Fibroblast of lung (primary cell): ENCODE data around the gene IFITM5. TPM values are rescaled to one million over a fixed set of nuclear protein-coding genes. Genes with fewer than 3 reads are reported as not detected.

ENCODE experiments used
- DNase-seq, 2 donors: peaks; one replicate each; pipeline versions ENCODE4 v3.0.0 to v3.0.0-alpha.2; 2010; ENCODE audit warnings: low read depth in 2 of 2
- H2AFZ ChIP-seq: 2 replicates; pipeline ENCODE4 v1.5.1; 2012; ENCODE audit warnings: low read length, control low read depth, inconsistent platforms
- H3K27ac ChIP-seq: 2 replicates; pipeline ENCODE4 v1.5.1; 2011; ENCODE audit warnings: low read length, control low read depth; ENCODE audit not compliant: insufficient read depth
- H3K27me3 ChIP-seq: 2 replicates; pipeline ENCODE4 v1.5.1; 2011; ENCODE audit warnings: mild to moderate bottlenecking, low read length; ENCODE audit not compliant: control insufficient read depth, insufficient read depth
- H3K36me3 ChIP-seq: 2 replicates; pipeline ENCODE4 v1.5.1; 2011; ENCODE audit warnings: low read length; ENCODE audit not compliant: control insufficient read depth, insufficient read depth
- H3K4me1 ChIP-seq: 2 replicates; pipeline ENCODE4 v1.5.1; 2011; ENCODE audit warnings: low read length; ENCODE audit not compliant: control insufficient read depth, insufficient read depth; ENCODE audit errors: extremely low read depth
- H3K4me2 ChIP-seq: 2 replicates; pipeline ENCODE4 v1.5.1; 2011; ENCODE audit warnings: low read length, control low read depth; ENCODE audit not compliant: insufficient read depth; ENCODE audit errors: extremely low read depth
- H3K4me3 ChIP-seq, 4 experiments: fragments of 200-600 bp in 1 of 4; sonication (generic) in 1 of 4; replicated peaks in 1 of 4; 2 replicates each; pipeline ENCODE4 v1.5.1; 2011 to 2016; ENCODE audit warnings: low read length in 4 of 4, low read depth in 3 of 4, mild to moderate bottlenecking in 3 of 4, control low read depth in 2 of 4, inconsistent platforms in 1 of 4, mixed read lengths in 1 of 4; ENCODE audit not compliant: insufficient read depth in 1 of 4; ENCODE audit errors: control extremely low read depth in 1 of 4
- H3K79me2 ChIP-seq: 2 replicates; pipeline ENCODE4 v1.5.1; 2012; ENCODE audit warnings: mild to moderate bottlenecking, low read length, inconsistent platforms; ENCODE audit not compliant: control insufficient read depth, insufficient read depth
- H3K9ac ChIP-seq: 2 replicates; pipeline ENCODE4 v1.5.1; 2011; ENCODE audit warnings: mild to moderate bottlenecking, low read length, control low read depth; ENCODE audit not compliant: insufficient read depth
- H3K9me3 ChIP-seq: 2 replicates; pipeline ENCODE4 v1.5.1; 2012; ENCODE audit warnings: low read depth, low read length; ENCODE audit not compliant: control insufficient read depth, insufficient read depth
- H4K20me1 ChIP-seq: 2 replicates; pipeline ENCODE4 v1.5.1; 2011; ENCODE audit warnings: low read length; ENCODE audit not compliant: control insufficient read depth, insufficient read depth; ENCODE audit errors: extremely low read depth
- CTCF ChIP-seq, 2 donors: IDR thresholded peaks in 1 of 2; conservative IDR thresholded peaks in 1 of 2; 1 replicate in 1 of 2; 2 replicates in 1 of 2; pipeline ENCODE4 v1.5.1; 2011 to 2012; ENCODE audit warnings: low read length in 2 of 2, control low read depth in 1 of 2, inconsistent platforms in 1 of 2, low read depth in 1 of 2, mild to moderate bottlenecking in 1 of 2
- EZH2 ChIP-seq: IDR thresholded peaks from 2 replicates; pipeline ENCODE4 v1.5.1; 2012; ENCODE audit warnings: low read length, control low read depth, mild to moderate bottlenecking; ENCODE audit errors: missing control alignments
- polyA plus RNA-seq, 2 donors: library from polyadenylated mRNA; depleted of rRNA in 1 of 2; stranded (reverse) in 1 of 2; unstranded in 1 of 2; fragments of >200 nt; gene quantifications; 2 replicates each; pipeline ENCODE4 v1.2.1, GENCODE V29; 2011 to 2012; ENCODE audit warnings: missing spikeins in 1 of 2
- total RNA-seq: library from RNA; depleted of rRNA; stranded (reverse); fragments of >200 nt; gene quantifications from 2 replicates; pipeline ENCODE4 v1.2.1, GENCODE V29; 2014

Gene IFITM5
- total and polyA plus RNA-seq, 2 donors (not counting 1 experiment from before 2014, with no cell fraction given) = 0.50 TPM; not detected in 1

GRCh38 chr11:297051-297585 is 2.2 kb downstream of the IFITM5 start:
- no peaks in the 10 kb centered on the region for H3K36me3 ChIP-seq
- H3K27me3 ChIP-seq = peaks cover 8% of the 10 kb centered on the region
- H3K4me3 ChIP-seq = no peak overlapping the region
- TF ChIP-seq CTCF (conservative IDR thresholded peaks at IDR 0.05 in 1 of 2, IDR thresholded peaks at IDR 0.05 in 1 of 2; ENCODE audit: low read depth in 1 of 2, low read length in 2 of 2) (no peak), EZH2 (no peak)
- peaks cover 3% of the 10 kb centered on the region for H3K4me1 ChIP-seq
- H3K4me2 ChIP-seq = no peak overlapping the region
- H3K27ac ChIP-seq = no peak overlapping the region
- H2AFZ ChIP-seq = no peak overlapping the region
- H3K9ac ChIP-seq = no peak overlapping the region
- H4K20me1 ChIP-seq = no peaks in the 10 kb centered on the region
- H3K79me2 ChIP-seq = no peaks in the 10 kb centered on the region
- no peaks in the 10 kb centered on the region for H3K9me3 ChIP-seq
- DNase-seq = no peak

GRCh38 chr11:296171-297050 is 2.9 kb downstream of the IFITM5 start:
- no peak overlapping the region for H3K9ac ChIP-seq

More at GRCh38 chr11:296171-297050, 2.9 kb downstream of the IFITM5 start:
- H3K27ac ChIP-seq = no peak overlapping the region
- DNase-seq = no peak
- no peaks in the 10 kb centered on the region for H3K9me3 ChIP-seq
- H3K27me3 ChIP-seq = peaks cover 8% of the 10 kb centered on the region
- TF ChIP-seq EZH2 (no peak), CTCF (conservative IDR thresholded peaks at IDR 0.05 in 1 of 2, IDR thresholded peaks at IDR 0.05 in 1 of 2; ENCODE audit: low read depth in 1 of 2, low read length in 2 of 2) (no peak)
- H3K36me3 ChIP-seq = no peaks in the 10 kb centered on the region
- no peaks in the 10 kb centered on the region for H3K79me2 ChIP-seq
- H4K20me1 ChIP-seq = no peaks in the 10 kb centered on the region
- peaks cover 3% of the 10 kb centered on the region for H3K4me1 ChIP-seq
- H3K4me3 ChIP-seq = no peak overlapping the region
- no peak overlapping the region for H2AFZ ChIP-seq
- no peak overlapping the region for H3K4me2 ChIP-seq
